ENCODE measurements around the gene SEMA5A. TPM values are rescaled to one million over a fixed set of nuclear protein-coding genes. Genes with fewer than 3 reads are reported as not detected.

The SEMA5A gene
- total RNA-seq, 1 experiment from 2014 or later, result 9.3 TPM

DNA sequence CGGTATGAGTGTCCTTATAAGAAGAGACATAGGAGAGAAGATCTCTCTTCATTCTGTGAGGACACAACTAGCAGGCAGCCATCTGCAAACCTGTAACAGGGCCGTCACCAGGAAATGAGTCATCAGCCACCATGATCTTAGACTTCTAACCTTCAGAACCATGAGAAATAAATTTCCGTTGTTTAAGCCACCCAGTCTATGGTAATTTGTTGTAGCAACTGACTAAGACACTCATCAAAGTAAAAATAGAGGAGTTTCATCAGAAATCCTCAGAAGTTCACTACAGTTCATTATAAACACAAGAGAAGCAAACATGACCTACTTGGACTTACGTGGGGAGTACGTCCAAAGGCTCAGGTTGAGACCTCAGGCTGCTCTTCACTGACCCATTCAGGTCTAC lies 357.7 kb downstream of the SEMA5A start:
- Mint-ChIP-seq H3K4me3 (no peak overlapping the region), H3K36me3 (no peaks in the 10 kb centered on the region), H3K4me1 (peaks cover 3% of the 10 kb centered on the region), H3K9me3 (peaks cover 4% of the 10 kb centered on the region), H3K27ac (no peak overlapping the region), H3K27me3 (ENCODE audit: low read depth) (no peaks in the 10 kb centered on the region)
- POLR2A ChIA-PET, result no interaction called here
- TF ChIP-seq, protein P1, sequence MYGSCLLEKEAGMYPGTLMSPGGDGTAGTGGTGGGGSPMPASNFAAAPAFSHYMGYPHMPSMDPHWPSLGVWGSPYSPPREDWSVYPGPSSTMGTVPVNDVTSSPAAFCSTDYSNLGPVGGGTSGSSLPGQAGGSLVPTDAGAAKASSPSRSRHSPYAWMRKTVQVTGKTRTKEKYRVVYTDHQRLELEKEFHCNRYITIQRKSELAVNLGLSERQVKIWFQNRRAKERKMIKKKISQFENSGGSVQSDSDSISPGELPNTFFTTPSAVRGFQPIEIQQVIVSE (CRISPR knock-in tag; IDR thresholded peaks at IDR 0.05; ENCODE audit: borderline replicate concordance), result no peak
- DNase-seq (ENCODE audit: low spot score), result no peak
- no peak for ATAC-seq
- CTCF ChIA-PET, result no interaction called here

DNA sequence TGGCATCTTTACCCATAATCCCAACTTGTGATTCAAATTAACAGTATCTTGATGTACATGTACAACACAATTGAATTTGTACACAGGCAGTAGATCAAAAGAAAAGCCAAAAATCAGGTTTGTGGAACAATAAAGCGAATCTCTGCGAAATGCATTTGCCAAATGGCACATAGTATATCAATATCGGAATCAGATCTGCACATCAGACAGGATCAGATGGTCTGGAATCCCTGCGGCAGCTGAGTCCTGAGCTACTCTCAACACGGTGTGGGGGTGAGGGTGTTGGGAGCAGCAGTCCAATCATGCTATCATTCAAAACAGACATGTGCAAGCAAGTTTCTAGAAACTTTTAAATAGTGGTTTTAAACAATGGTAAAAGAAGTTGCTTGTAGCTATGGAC lies 358.3 kb downstream of the SEMA5A start:
- CTCF ChIA-PET, result no interaction called here

More for the DNA sequence above, 358.3 kb downstream of the SEMA5A start:
- H3K27me3 Mint-ChIP-seq (ENCODE audit: low read depth), result no peaks in the 10 kb centered on the region
- H3K27ac Mint-ChIP-seq, result no peak overlapping the region
- TF ChIP-seq NR3C1 (CRISPR knock-in tag; conservative IDR thresholded peaks at IDR 0.05; ENCODE audit: low read depth) (no peak), CBFB (CRISPR knock-in tag; IDR thresholded peaks at IDR 0.05; ENCODE audit: low read depth) (no peak), CREB1 (CRISPR knock-in tag; IDR thresholded peaks at IDR 0.05) (no peak), FOXJ3 (CRISPR knock-in tag; IDR thresholded peaks at IDR 0.05; ENCODE audit: borderline replicate concordance) (no peak), JAZF1 (CRISPR knock-in tag; IDR thresholded peaks at IDR 0.05) (no peak), NR1H2 (CRISPR knock-in tag; IDR thresholded peaks at IDR 0.05) (no peak), NFE2L1 (CRISPR knock-in tag; IDR thresholded peaks at IDR 0.05) (no peak), TP53 (CRISPR knock-in tag; IDR thresholded peaks at IDR 0.05) (no peak), PRRX2 (CRISPR knock-in tag; IDR thresholded peaks at IDR 0.05) (no peak), SOX15 (CRISPR knock-in tag; IDR thresholded peaks at IDR 0.05) (no peak), SMAD3 (CRISPR knock-in tag; IDR thresholded peaks at IDR 0.05; ENCODE audit: borderline replicate concordance) (no peak)
- TF ChIP-seq, protein P2, sequence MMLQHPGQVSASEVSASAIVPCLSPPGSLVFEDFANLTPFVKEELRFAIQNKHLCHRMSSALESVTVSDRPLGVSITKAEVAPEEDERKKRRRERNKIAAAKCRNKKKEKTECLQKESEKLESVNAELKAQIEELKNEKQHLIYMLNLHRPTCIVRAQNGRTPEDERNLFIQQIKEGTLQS (CRISPR knock-in tag; conservative IDR thresholded peaks at IDR 0.05), result no peak
- TF ChIP-seq, protein P1 (CRISPR knock-in tag; IDR thresholded peaks at IDR 0.05; ENCODE audit: borderline replicate concordance), result no peak
- TF ChIP-seq, protein P3, sequence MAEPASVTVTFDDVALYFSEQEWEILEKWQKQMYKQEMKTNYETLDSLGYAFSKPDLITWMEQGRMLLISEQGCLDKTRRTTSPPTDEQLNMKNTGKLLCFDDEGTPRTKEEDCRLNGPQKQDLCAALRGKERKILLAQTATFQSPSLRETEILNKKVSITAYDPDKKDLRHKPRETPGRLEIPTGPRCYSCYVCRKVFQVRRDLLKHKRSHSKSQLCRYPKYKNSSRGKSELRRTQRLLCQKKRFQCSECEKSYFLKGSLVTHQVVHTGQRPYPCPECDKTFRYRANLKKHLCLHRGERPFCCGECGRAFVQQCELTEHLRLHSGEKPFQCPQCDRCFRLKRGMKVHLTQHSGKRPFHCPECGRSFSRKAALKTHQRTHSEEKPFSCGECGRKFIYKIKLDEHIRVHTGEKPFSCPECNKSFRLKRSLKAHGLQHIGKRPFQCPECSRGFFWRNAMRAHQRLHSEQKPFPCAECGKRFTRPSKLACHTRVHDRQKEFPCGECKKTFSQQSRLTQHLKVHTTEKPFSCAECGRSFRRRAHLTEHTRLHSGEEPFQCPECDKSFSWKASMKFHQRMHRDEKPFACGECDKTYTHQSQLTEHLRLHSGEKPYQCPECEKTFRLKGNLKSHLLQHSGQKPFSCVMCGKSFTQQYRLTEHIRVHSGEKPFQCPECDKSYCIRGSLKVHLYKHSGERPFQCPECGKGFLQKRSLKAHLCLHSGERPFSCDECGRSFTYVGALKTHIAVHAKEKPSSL (CRISPR knock-in tag; conservative IDR thresholded peaks at IDR 0.05), result no peak
- TF ChIP-seq, protein P4, sequence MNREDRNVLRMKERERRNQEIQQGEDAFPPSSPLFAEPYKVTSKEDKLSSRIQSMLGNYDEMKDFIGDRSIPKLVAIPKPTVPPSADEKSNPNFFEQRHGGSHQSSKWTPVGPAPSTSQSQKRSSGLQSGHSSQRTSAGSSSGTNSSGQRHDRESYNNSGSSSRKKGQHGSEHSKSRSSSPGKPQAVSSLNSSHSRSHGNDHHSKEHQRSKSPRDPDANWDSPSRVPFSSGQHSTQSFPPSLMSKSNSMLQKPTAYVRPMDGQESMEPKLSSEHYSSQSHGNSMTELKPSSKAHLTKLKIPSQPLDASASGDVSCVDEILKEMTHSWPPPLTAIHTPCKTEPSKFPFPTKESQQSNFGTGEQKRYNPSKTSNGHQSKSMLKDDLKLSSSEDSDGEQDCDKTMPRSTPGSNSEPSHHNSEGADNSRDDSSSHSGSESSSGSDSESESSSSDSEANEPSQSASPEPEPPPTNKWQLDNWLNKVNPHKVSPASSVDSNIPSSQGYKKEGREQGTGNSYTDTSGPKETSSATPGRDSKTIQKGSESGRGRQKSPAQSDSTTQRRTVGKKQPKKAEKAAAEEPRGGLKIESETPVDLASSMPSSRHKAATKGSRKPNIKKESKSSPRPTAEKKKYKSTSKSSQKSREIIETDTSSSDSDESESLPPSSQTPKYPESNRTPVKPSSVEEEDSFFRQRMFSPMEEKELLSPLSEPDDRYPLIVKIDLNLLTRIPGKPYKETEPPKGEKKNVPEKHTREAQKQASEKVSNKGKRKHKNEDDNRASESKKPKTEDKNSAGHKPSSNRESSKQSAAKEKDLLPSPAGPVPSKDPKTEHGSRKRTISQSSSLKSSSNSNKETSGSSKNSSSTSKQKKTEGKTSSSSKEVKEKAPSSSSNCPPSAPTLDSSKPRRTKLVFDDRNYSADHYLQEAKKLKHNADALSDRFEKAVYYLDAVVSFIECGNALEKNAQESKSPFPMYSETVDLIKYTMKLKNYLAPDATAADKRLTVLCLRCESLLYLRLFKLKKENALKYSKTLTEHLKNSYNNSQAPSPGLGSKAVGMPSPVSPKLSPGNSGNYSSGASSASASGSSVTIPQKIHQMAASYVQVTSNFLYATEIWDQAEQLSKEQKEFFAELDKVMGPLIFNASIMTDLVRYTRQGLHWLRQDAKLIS (CRISPR knock-in tag; IDR thresholded peaks at IDR 0.05; ENCODE audit: borderline replicate concordance), result no peak
- TF ChIP-seq, protein P5, sequence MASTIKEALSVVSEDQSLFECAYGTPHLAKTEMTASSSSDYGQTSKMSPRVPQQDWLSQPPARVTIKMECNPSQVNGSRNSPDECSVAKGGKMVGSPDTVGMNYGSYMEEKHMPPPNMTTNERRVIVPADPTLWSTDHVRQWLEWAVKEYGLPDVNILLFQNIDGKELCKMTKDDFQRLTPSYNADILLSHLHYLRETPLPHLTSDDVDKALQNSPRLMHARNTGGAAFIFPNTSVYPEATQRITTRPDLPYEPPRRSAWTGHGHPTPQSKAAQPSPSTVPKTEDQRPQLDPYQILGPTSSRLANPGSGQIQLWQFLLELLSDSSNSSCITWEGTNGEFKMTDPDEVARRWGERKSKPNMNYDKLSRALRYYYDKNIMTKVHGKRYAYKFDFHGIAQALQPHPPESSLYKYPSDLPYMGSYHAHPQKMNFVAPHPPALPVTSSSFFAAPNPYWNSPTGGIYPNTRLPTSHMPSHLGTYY (CRISPR knock-in tag; IDR thresholded peaks at IDR 0.05), result no peak
- H3K36me3 Mint-ChIP-seq, result no peaks in the 10 kb centered on the region
- H3K9me3 Mint-ChIP-seq, result peaks cover 4% of the 10 kb centered on the region
- DNase-seq (ENCODE audit: low spot score), result no peak
- peaks cover 3% of the 10 kb centered on the region for H3K4me1 Mint-ChIP-seq
- ATAC-seq, result no peak
- no peak overlapping the region for H3K4me3 Mint-ChIP-seq
- POLR2A ChIA-PET, result no interaction called here

Measured in WTC11 (cell line).